Measurements from ENCODE around the gene CLDND2.
A peak's percentile ranks its signal among the peaks of the same experiment; 100 is the strongest.

Gene CLDND2

DNA sequence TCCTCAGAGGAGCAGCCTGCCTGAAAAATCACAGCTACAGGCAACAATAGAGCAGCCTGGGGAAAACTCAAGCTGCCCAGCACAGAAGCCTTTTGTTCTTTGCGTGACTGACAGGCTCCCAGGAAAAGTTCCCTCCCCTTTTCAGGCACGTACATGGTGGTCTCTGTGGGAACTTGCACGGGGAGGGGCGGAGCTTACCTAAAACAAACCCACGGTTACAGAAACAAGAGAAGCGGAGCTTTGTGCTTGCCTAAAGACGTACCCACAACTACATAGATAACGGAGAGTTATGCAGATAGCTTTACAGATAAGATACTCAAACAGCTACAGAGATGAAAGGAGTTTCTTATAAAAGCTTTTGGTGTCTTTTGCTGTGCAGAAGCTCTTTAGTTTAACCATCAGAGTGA is 14.1 kb downstream of the CLDND2 start:
- peak; percentile 92 for DNase-seq (ENCODE audit: low spot score)

DNA sequence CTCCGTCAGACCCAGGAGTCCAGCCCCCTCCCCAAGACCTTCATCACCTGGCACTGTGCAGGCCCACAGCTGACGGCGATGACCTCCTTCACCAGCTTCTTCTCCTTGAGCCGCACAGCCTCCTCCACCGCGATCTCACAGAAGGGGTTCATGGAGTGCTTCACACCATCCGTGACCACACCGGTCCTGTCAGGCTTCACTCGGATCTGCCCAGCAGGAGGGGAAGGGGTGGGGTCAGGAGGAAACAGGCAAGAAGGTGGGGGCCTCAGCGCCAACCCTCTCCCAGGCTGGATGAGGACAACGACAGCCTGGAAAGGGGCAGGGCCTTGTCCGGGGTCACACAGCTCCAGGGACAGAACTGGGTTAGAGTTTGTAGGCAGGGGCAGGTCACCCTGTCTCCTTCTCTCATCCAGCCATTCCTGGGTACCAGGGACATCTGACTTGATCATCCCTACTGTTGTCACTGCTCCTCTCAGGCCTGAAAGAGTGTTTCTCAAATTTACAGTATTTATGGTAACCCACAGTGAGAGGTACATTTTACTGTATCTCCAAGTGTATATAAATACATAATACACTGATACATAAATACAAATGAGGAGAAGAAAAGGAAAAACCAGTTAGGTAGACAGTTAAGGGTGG is 14.6 kb downstream of the CLDND2 start:
- DNase-seq (ENCODE audit: low spot score) = no peak

DNA sequence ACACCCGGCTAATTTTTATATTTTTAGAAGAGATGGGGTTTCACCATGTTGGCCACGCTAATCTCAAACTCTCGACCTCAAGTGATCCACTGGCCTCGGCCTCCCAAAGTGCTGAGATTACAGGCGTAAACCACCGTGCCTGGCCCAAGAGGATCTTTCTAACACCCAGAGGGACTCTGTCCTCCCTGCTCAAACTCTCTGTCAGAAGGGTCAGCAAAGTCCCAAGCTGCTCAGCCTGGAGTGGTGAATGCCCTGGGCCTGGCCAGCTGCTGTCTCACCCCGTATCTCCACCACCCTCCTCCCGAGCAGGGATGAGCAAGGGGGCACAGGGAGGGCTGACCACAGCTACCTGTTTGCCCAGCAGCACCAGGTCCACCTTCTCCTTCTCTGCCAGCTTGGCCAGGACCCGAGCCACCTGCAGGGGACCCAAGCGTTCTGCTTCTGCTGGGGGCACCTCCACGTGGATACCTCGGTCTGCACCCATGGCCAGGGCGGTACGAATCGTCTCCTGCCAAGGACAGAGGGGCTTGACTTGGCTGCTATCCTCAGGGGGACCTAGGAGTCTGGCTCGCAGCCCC is 15.9 kb downstream of the CLDND2 start:
- DNase-seq (ENCODE audit: low spot score) = no peak

DNA sequence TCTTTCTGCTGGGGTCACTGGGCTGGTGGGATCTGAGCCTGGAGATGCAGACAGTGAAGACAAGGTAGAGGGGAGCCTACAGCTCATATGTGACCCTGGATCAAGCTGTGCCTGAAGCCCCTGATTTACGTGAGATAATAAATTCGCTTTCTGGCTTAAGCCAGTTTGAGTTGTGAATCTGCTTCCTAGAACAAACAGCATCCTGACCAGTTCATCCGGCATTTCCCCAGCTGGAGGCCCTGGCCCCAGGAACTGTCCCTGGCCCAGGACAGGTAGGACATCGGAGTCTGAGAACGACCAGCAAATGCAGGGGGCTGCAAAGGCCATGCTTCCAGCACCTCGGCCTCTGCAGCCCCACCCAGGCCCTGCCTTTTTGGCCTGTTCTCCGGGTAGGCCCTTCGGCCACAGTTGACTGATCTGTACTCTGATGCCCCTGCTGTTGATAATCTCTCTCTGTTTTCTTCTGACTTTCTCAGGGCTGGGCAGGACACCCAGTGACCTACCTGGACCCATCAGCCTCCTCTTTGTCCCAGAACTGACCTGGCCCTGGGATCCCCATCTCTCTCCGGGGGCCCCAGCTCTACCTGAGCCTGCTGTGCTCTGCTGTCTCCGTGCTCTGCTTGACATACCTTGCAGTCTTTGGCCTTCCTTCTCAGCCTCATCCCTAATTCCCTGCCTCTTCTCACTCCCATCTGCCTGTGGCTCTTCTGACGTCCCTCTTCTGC is 17.4 kb downstream of the CLDND2 start:
- DNase-seq (ENCODE audit: low spot score) = no peak

DNA sequence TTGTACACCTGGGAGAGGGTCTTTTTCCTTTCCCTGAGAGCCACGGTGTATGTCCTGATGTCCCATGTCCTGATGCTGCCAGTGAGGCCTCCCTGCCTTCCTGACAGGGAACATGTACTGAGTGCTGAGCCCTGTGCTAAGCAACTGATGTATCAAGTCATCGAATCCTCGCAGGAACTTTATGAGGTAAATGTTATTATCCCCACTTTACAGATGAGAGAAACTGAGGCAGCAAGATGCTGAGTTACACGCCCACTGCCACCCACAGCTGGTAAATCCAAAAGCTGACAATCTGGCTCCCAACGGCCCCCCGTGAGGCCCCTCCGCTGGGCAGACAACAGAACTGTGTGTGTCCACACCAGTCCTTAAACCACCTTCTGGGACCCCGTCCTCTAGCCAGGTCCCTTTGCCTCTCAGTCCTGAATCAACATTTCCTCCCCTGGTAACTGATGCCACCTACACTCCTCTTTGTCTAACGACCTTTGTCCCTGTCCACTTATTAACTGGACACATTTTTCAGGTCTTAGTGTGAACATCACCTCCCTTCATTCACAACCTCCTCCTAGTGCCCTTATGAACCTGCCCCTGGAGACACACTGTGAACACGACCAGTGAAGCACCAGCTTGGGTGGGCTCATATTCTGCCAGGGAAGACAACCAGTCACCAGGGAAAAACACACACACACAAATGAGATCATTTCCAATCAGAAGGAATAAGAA is 21.4 kb downstream of the CLDND2 start:
- no peak for DNase-seq (ENCODE audit: low spot score)

DNA sequence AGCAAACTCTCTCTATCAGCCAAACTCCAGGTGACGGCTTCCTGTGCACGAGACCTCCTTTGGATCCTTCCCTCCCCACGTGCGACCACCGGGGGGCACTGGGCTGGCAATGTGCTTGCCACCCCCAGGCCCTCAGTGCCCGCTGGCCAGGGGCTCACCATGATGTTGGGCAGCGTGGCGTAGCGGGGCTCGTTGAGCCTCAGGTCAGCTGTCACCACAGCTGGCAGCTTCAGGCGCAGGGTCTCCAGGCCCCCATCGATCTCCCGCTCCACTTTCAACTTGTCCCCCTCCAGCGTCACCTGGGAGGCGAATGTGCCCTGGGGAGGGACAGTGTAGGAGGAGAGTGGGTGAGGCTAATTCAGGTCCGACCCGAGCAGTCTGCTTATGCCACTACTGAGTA is 22.1 kb downstream of the CLDND2 start:
- no peak for DNase-seq (ENCODE audit: low spot score)

DNA sequence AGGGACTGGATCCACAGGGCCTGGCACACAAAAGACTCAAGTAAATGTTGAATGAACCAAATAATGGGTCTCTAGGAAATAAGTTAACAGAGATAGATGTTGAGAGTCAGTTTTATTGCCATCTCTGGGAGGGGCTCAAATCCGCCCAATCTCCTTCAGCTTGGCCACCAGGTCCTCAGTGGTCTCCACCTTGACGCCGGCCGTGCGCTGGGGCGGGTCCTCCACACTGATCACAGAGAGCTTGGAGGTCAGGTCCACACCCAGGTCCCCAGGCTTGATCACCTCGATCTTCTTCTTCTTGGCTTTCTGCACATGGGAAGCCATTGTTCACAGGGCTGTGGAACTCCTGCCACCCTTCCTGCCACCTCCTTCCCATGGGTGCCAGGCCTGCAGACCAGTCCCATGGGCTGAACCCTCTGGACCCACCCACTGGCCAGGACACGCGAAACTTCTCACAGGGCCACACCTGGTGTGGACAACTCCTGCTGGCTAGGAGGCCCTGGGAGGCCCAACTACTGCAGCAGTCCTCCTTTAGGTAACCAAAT is 23.7 kb downstream of the CLDND2 start:
- DNase-seq (ENCODE audit: low spot score) = no peak

DNA sequence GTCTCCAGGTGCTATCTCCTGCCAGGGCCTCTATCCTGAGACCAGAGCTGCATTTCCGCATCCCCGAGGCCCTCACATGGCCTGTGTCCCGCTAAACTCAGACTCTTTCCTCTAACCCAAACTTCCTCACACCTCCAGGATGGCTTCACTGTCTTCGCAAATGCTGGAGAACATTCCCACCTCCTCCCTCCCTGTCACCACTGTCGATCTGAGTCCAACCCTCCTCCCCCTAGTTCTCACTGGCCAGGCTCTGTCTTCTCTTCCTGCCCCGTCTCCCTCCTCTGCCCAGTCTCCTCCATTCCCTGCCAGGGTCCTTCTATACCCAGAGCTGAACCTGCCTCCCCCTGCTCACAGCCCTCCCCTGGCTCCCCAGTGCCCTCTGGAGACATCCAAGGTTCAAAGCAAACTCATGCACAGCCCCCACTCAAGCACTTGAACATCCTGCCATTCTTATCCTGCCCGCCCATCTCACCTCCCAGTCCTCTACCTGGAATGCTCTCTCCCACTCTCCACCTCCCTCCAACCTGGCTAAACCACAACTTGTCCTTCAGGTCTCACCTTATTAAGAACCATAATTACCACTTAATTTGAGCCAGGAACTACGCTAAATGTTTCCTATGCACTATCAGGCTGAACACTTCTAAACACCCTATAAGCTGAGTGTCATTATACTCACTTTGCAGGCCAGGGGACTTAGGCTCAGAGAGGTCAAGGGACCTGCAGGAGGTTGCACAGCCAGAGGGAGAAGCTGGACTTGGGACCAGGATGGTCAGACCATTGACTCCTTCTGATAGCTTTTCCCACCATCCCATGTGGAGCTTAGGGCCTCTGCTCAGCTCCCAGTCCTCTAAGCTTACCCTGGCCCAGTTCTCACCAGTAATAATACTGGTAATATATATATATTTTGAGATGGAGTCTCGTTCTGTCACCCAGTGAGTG is 25.9 kb downstream of the CLDND2 start:
- no peak for DNase-seq (ENCODE audit: low spot score)

DNA sequence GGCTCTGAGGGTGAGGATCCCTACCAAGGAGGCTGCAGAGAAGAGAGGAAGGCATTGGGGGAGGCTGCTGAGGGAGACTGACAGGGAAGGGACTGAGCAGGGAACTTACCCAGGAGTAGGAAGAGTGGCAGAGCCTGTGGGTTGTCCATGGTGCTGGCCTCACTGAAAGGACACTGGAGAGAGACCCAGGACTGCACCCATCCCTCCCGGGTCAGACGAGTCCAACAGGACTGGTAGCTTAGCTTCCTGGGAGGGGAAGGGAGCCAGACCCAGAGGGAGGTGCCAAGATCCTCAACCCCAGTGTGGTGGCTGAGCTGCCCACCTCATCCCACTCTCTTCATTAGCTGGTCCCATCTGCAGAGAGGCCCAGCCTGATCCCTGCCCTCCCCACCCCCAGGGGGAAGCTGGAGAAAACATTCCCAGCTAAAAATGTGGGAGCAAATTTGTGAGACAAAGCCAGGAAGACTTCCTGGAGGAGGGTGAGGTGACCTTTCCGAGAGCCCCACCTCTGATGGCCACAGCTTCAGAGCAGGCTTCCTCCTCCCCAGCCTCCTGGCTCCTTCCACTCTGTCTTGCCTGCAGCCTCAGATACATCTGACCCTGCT is 26.7 kb downstream of the CLDND2 start, which contains the start of gene VSIG10L:
Gene VSIG10L, minus strand, starts transcription at position 164 of the 605 bp plus-strand sequence. Its CDS starts 15 bp downstream, at position 149.
- no peak for DNase-seq (ENCODE audit: low spot score)

DNA sequence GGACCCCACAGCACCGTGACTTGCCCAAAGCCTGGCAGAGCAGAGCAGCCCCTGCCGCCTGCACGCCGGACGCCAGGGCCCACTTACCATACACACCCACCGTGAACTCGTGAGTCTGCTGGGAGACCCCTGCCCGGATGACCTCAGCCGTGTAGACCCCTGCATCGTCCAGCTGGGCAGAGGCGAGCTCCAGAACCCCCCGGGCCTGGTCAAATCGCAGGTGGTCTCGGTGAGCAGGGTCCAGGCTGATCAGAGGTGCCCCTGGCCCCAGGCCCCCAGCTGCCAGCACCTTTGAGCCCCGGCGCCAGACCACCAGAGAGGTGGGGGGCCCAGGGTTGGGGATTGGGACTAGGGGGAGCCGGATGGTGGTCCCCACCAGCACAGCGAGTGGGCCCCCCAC is 27.7 kb downstream of the CLDND2 start:
- no peak for DNase-seq (ENCODE audit: low spot score)

DNA sequence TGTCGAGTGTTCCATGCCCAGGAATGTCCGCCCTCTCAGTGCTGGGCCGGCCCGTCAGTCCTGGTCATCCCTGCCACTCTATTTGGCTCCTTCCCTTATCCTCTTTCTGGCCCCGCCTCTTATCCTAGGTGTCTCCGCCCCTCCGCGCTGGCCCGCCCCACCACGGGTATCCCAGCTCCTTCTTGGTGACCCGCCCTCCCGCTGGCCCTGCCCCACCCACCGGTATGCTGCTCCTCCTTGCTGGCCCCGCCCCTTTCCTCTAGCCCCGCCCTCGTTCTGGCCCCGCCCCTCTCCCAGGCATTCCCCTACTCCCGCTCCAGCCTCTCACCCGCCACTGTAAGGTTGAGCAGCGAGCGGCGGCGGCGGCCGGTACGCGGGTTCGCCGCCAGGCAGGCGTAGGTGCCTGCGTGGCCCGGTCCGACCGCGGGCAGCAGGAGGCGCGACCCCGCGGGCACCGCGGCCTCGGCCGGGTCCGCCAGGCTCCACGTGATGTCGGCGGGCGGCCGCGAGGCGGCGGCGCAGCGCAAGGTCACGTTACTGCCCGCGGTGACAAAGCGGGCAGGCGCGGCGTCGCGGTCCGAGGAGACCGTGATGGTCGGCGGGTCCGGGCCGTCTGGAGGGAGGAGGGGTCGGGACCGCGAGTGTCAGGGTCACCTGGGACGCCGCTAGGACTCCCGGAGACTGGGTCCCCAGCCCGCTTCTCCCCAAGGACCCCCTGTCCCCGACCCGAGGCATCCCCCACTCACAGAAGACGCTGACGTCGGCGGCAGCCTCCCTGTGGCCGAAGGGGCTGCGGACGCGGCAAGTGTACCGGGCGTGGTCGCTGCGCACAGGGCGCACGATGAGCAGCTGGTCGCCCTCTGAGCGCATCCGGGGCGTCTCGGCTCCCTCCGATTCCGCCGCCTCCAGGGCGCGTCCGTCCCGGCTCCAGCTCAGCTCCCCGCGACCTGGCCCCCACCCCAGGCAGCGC is 28.8 kb downstream of the CLDND2 start:
- DNase-seq (ENCODE audit: low spot score) = peak; percentile 98

DNA sequence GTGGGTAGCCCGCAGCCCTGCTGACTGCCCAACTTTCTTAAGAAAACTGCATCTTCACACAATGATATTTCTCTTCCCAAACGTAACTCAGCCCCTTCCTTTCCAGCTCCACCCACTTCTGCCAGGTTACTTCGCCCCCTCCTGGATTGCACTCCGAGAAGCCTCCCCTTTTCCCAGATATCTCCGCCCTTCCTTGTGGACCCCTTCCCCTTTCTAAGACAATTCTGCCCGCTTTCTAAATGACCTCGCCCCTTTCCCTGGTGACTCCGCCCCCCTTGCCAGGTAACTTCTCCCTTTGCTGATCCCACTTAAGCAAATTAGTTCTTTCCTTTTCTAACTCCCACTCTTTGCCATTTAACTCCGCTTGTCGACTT is 29.5 kb downstream of the CLDND2 start:
- no peak for DNase-seq (ENCODE audit: low spot score)

DNA sequence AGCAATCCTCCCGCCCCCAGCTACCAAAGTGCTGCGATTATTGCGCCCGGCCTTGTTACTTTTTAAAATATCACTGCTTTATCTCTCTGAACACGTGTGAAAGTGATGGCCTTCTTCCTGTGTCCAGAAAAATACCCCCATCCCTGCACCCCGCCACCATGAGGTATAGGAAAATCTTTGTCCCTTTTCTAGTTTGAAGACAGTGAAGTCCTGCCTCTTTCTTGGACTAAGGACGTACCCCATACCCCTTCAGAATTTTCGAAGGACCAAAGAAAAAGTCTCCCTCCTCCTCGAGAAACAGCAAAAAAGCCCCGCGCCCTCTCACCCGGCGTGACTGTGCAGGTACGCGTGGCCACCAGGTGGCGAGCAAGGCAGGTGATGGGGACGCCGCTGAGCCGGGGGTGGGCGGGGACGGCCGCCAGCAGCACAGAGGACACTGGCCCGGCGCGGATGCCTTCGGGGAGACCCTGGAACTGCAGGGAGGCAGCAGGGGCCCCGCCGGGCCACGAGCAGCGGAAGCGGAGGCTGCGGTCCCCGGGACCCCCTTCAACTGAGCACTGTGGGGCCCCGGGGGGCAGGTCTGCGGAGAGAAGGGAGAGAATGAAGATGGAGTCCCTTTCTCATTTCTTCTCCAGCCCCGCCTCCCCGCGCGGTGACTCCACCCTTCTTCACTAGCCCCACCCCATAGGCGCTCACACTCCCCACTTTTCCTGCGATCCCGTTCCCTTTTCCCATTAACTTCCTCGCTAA is 30.1 kb downstream of the CLDND2 start:
- peak; percentile 83 for DNase-seq (ENCODE audit: low spot score)

DNA sequence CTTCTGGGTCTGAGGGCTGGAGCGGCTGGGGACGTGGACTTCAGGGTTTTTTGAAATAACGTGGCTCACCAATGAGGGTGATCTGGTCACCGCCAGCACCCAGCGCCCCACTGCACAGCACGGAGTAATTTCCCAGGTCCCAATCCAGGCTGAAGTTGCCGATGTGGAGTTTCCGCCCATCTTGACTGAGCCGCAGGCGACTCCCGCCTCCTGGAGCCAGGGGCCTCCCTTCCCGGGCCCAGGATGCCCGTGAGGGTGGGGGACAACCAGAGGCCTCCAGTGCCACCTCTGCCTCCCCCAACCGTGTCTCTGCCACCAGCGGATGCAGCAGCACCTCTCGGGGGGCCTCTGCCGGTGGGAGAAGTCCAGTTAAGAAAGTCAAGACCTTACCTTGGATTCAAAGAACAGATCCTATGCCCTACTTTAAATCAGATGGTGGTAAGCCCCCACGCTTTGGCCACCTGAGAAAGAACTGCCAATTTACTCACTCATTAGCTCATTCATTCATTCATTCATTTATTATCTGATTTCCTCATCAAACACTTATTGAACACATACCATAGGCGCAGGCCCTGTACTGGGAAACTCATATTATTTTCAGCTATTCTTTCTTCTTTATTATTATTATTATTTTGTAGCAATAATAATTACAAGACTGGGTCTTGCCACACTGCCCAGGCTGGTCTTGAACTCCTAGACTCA is 30.8 kb downstream of the CLDND2 start:
- DNase-seq (ENCODE audit: low spot score) = no peak

DNA sequence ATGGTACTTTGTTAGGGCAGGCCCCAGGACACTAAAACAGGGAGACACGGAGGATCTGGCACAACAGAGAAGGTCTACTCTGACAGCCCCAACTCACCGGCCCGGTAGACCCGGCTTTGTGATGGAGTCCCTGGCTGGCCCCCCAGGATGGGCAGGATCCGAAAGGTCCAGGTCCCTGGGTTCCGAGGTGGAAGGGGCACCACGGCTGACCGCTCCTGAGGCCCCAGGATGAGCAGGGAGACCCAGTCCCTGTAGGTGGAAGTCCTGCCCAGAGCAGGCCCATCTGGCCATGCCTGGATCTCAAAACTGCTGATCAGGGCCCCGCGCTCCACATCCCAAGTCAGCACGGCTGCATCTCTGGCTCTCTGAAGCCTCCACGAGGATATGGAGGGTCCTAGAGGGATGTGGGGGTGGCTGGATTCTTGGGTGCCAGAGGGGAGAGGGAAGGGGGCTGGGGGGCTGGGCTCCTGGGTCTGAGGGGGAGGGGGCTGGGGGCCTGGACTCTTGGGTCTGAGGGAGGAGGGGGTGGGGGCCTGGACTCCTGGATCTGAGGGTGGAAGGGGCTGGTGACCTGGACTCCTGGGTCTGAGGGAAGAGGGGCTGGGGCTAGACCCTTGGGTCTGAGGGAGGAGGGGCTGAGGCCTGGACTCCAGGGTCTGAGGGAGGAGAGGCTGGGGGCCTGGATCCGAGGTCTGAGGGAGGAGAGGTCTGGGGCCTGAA is 31.5 kb downstream of the CLDND2 start:
- no peak for DNase-seq (ENCODE audit: low spot score)

DNA sequence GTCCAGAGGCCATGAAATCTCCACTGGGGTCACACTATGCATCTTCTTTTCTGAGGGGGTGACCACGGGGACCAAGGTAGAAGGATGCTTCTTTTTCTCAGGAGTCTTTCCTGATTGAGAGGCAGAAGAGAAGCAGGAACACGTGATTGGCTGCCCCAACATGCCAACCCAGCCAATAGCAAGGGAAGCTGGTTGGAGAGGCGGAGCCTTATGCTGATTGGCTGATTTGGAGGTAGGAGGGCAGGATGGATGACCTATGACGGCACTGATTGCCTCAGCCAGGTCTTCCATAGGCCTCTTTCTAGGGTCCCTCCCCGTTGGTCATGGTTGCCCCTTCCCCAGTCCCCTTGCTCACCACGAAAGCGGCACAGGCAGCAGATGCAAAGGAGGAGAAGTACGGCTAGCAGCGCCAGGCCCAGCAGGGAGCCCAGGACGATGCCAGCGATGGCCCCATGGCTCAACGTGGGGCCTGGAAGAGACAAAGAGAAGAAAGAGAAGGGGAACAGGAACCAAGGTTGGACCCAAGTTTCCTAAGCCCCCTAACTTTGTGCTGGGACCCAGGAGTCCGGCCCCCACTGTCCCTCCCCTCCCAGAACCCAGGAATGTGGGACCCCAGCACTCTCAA is 34.9 kb downstream of the CLDND2 start:
- DNase-seq (ENCODE audit: low spot score) = no peak

DNA sequence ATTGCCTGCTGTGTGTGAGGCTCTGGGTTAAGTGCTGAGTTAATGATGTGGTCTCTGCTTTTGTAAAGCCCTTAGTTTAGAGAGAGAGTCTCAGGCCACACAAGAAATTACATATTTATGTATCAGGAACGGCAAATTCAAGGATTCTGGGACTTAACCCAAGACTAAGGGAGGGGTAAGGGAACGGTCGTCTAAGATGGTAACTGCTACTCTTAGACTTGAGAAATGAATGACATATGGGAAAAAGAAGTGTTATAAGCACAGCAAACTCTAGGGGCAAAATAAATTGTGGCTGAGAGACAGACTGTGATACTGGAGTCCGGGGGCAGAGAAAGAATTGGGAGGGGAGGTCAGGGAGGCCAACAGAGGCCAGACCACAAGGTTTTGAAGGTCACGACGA is 37.1 kb downstream of the CLDND2 start:
- DNase-seq (ENCODE audit: low spot score) = no peak
